Measurements from ENCODE around the gene PAPSS1.

GRCh38 chr4:107579099-107579498 lies 140.9 kb downstream of the PAPSS1 start:
- TF ChIP-seq CTCF (IDR thresholded peaks at IDR 0.05; ENCODE audit: poor library complexity, severe bottlenecking) (no peak), POLR2AphosphoS5 (IDR thresholded peaks at IDR 0.05) (no peak), MXI1 (conservative IDR thresholded peaks at IDR 0.05; ENCODE audit: poor library complexity, severe bottlenecking) (no peak), EZH2 (IDR thresholded peaks at IDR 0.05; ENCODE audit: borderline replicate concordance, insufficient read depth, low read length, poor library complexity, severe bottlenecking) (no peak), SMC3 (conservative IDR thresholded peaks at IDR 0.05; ENCODE audit: poor library complexity) (no peak), TAF1 (IDR thresholded peaks at IDR 0.05; ENCODE audit: low read depth) (no peak)

Data from neural cell (in vitro differentiated cells).